ENCODE measurements around the gene DIP2A.

Gene DIP2A

DNA sequence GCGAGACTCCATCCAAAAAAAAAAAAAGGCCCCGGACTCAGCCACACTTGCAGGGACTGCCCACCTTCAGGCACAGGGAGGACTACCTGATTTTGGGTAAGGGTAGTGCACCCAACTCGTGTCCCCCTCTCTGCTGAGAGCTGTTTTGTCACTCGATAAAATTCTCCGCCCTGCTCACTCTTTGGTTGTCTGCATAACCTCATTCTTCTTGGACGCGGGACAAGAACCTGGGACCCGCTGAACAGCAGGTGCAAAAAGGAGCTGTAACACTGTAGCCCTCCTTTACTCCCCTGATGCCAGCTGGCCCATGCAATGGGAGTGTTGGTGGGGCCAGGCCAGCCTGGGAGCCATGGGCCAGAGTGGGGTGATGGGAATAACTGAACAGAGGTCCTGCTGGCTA, 135.6 kb downstream of the DIP2A start:
- no peak for DNase-seq (ENCODE audit: low read depth in 2 of 2)

GRCh38 chr21:46596201-46596600, 137.5 kb downstream of the DIP2A start:
- no peak for DNase-seq (ENCODE audit: low read depth in 2 of 2)

- DNase-seq (ENCODE audit: low read depth in 2 of 2): no peak
Observed at GRCh38 chr21:46597031-46597430, 138.3 kb downstream of the DIP2A start.

DNA sequence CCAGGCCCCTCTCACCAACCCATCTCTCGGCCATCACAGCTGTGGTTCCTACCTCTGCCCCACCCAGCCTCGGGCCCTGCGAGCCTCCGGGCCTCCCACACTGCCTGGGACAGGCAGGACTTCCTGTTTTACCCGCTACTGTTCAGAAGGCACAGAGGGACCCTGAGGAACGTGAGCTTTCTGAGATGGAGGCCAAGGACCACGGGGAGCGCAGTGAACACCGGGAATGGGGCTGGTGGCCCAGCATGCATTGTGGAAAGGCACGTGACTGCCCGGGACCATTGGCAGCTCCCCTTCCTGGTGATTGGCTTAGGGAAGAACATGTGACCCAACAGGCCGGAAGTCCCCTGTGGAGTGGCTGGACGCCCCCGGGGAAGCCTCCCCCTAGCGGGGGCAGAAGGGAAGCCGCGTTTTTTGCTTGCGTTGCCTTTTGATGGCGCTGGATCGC, 139.2 kb downstream of the DIP2A start:
- DNase-seq (ENCODE audit: low read depth in 2 of 2): no peak

GRCh38 chr21:46598581-46599572, 140.2 kb downstream of the DIP2A start:
- no peak for DNase-seq (ENCODE audit: low read depth in 2 of 2)

DNA sequence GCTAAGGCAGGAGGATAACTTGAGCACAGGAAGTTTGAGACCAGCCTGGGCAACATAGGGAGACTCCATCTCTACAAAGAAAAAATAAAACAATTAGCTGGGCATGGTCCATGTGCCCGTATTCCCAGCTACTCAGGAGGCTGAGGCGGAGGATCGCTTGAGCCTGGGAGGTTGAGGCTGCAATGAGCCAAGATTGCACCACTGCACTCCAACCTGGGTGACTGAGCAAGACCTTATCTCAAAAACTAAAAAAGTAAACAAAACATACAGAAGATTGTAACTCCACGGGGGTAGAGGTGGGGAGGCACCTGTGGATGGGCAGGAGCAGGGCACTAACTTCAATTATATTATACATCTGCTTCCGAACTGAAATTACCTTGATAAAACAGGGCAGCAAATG, 141.6 kb downstream of the DIP2A start:
- no peak for DNase-seq (ENCODE audit: low read depth in 2 of 2)

GRCh38 chr21:46600978-46601377, 142.3 kb downstream of the DIP2A start:
- DNase-seq (ENCODE audit: low read depth in 2 of 2): no peak

DNA sequence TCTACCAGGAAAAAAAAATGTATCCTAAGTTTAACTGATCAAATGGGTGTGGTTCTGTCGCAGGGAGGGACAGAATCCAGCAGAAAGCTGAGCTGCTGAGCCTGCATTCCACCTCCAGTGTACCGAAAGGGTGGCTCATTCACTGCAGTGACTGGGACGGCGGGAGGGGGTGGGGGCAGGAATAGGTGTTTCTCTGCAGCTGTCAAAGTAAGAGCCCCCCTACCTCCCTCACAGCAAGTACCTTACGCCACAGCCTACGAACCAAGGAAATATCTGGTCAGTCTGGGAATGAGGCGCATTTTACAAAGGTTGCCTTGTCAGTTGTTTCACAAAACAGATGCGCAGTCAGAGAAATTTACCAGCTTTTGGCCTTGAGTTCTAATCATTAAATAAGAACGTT, 144.5 kb downstream of the DIP2A start:
- DNase-seq (ENCODE audit: low read depth in 2 of 2): no peak

GRCh38 chr21:46604329-46604974, 145.8 kb downstream of the DIP2A start:
- no peak for DNase-seq (ENCODE audit: low read depth in 2 of 2)

- DNase-seq (ENCODE audit: low read depth in 2 of 2): no peak
Observed at GRCh38 chr21:46604975-46605766, 146.5 kb downstream of the DIP2A start, which contains the start of gene S100B. Gene S100B, minus strand, starts transcription at chr21:46605082. Its CDS starts 2,667 bp downstream, at chr21:46602415.

GRCh38 chr21:46605767-46606426, 147.2 kb downstream of the DIP2A start:
- DNase-seq (ENCODE audit: low read depth in 2 of 2): peak; percentile 33 to 34

GRCh38 chr21:46606427-46606813, 147.7 kb downstream of the DIP2A start:
- no peak for DNase-seq (ENCODE audit: low read depth in 2 of 2)

- no peak for DNase-seq (ENCODE audit: low read depth in 2 of 2)
Observed at GRCh38 chr21:46607636-46608035, 148.9 kb downstream of the DIP2A start.

- no peak for DNase-seq (ENCODE audit: low read depth in 2 of 2)
Observed at GRCh38 chr21:46608672-46609111, 150.0 kb downstream of the DIP2A start.

- DNase-seq (ENCODE audit: low read depth in 2 of 2): no peak
Observed at GRCh38 chr21:46610018-46610701, 151.5 kb downstream of the DIP2A start.

- no peak for DNase-seq (ENCODE audit: low read depth in 2 of 2)
Observed at GRCh38 chr21:46613391-46613790, 154.7 kb downstream of the DIP2A start.

- DNase-seq (ENCODE audit: low read depth in 2 of 2): no peak
Observed at GRCh38 chr21:46616050-46616449, 157.4 kb downstream of the DIP2A start.

GRCh38 chr21:46616656-46617055, 158.0 kb downstream of the DIP2A start:
- DNase-seq (ENCODE audit: low read depth in 2 of 2): no peak

GRCh38 chr21:46617267-46618051, 158.8 kb downstream of the DIP2A start:
- no peak for DNase-seq (ENCODE audit: low read depth in 2 of 2)

Data from stimulated activated CD8-positive, alpha-beta memory T cell treated with anti-CD3 and anti-CD28 coated beads, Interleukin-15, amount 100 ng/mL, for 48 hours (primary cell).